NCI-H345 treated with DMSO at 0.1 percent for 48 hours (cell line): ENCODE measurements around the gene PIK3R1.

ENCODE experiments used
- DNase-seq: peaks from one replicate; lab custom pipeline; 2025; ENCODE audit not compliant: unreplicated experiment; lab: John Stamatoyannopoulos, UW

The PIK3R1 gene

DNA sequence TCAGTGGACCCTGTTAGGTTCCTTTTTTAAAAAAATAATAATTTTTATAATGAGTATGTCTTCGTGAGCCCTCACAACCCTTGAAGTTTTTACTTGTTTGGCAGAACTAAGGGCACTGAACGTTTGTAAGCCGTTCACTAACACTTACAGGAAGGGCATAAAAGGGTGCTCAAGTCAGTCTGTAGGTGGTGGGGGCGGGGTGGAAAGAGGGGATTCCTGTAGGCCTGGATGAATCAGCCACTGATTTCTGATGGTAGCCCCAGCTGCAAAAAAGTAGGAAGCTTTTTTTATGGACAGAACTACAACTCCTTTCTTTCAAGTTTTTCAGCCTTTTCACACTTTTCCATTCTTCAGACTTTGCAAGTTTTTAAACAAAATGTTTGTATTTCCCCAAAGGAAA lies 35.8 kb downstream of the PIK3R1 start:
- no peak for DNase-seq

DNA sequence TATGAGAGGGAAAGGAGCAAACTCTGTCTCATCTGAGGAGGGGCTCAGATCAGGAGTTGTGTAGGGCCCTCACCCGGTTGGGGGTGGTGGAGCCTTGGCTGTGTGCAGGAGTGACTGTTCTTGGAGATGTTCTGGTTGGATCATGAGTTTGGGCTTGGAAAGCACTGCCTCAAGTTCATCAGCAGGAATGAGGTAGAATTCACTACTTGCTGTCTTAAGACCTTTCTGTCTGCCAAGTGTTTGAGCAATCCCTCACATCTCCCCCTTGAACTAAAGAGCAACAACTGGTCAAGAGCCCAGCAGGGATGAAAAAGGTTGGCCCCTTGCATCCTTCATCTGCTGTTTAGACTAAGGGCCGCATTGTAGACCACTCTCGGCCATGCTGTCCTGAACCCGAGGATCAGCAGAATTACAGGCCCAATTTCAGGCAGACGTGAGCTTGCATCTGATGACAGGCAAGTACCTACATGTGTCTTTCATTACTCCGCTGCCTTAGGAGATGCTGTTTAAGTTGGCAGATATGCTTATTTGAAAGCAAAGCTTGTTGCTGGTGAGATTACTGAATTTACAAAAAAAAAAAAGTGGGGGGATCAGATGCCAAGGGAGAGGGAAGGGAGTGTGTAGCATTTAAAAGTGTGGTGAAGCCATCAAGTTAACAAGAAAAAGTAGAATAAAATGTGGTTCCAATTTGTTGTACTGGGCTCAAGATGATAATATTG lies 36.4 kb downstream of the PIK3R1 start:
- no peak for DNase-seq

DNA sequence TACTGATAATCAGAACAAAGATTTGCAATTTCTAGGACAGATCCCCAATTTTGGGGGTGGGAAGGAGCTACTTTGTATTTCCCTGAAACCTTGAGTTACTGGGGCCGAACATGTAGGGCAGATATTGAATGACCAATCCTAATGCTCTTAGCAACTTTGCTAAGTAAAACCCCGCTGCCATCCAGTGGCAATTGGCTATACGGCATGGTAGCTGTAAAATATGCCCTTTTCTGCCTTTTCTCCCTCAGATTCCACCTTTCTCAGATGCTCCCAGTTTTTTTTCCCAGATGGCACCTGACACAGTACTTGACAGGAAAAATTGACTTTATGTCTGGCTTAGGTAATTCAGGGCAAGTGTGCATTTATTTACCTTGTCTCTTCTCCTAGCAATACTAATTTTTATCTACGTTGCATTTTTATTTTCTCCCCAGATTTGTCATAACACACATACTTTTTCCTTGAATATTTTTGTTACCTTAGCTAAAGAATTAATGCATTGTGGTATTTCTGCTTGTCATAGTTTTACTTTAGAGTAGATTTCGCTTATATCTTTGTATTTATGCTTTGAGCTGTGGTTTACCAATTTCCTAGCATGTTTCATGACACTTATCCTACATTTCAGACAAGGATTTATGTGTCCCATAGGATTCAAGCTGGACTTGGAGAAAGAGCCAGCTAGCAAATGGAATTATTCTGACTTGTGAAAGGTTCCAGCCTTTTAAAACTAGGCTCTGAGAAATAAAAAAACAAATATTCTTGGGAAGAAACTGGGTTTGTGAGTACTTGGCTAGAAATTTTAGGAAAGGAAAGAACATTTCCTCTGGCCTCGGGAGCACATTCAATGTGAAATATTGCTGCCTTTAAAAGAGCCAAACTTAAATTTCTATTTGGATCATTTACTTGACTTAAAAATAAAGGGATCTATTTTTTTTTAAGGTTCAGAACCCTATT lies 37.4 kb downstream of the PIK3R1 start:
- DNase-seq: no peak

DNA sequence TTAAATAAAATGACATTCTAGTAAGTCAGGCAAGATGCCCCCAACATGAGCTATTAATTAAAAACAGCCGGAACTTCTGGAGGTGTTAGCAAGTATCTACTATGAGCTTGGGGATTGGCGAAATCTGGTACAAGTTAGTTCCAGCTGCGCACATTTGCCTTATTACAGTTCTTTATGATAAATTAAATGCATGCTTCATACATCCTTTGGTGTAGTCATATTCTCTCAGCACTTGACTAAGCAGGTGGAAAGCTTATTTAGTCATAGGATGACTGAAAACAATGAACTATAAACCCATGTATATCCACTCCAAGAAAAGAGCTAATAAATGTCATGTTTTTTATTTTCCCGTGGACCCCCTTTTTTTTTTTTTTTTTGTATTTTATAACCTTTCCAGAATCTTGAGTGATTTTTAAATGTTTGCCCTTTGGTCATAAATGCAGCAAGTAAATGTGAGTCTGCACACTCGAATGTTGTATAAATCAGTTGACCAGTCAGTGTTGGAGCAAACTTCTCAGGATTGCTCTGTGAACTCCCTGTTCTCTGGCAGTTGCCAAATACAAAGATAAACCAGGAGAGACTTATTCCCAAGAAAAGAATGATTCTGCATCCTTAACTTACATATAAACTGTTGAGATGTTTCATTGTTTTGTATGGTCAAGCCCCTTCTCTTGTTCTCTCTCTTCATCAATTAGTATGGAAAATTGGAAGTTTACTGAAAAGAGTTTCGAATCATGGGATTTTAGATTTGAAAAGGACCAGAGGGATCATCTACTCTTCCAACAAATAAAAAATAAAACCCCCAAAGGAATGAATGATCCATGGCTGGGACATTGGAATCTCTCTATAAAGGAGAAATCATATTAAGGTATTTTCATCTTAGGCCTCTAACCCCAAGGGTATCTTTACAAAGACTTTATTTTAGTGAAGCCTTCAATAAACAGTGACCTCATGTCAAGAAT lies 38.3 kb downstream of the PIK3R1 start:
- DNase-seq: no peak

DNA sequence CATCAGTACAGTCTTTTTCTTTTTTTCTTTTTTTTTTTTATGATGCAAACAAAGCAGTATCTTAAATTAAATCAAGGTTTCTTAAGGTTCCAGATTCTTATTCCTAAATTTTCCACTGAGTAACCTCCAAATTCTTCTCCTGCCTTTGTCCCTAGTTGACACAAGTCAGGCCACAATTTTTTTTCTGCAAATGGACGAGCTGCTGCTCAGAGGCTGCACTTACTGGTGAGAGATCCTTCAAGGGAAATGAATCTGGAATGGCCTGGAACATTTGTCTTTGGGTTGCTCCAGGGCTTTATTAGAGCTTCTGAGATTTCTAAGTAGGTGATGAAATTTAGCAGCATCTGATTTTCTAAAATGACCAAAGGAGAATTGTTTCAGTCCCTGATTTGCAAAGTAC lies 39.3 kb downstream of the PIK3R1 start:
- DNase-seq: no peak

DNA sequence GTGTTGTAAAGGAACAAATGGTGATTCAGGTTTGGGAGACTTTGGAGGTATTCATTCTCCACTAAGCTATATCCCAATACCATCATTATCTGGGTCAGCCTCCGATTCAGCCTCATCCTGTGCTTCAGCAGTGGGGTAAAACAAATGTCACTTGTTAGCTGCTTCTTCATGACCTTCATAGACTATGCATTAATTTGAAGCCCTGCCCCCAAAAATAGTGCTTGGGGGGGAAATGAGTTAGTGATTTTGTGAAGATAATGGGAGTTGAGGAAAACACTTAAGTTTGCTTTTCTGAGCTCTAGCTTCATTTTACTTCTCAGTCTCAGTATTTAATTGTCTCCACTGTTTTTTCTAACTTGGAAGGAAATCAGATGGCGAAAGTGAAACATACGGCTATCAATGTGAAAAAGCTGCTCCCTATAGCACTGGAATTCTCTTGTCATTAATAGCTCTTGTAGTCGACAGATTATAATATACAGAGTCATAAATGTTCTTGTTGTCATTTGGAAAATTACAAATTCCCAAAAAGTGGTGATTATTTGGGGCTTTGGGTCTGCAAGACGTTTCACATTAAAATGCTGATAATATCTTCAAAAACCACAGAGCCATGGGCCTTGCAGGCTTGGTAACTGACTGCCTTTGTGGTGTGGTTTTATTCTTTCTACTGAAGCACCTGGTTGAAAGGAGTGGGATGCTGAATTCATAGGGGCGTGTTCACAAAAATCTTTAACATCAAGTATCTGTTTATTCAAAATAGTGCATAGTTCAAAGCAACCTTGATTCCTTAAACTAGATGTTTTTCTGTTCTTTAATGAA lies 40.0 kb downstream of the PIK3R1 start:
- no peak for DNase-seq

DNA sequence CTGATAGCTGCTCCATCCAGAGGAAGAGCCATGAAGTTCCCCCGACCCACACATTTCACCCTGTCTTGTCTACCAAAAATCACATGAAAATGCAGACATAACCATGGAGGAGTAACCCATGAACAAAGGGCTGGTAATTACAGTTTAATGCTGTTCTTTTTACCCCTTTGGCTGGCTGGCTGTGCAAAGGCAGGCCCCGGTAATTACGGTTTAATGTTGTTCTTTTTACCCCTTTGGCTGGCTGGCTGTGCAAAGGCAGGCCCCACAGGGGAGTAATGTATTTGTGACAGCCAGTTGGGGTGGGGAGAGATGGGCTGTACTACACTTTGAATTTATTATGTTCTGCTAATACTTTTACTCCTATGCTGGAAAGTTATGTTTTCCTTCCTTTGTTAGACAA lies 41.7 kb downstream of the PIK3R1 start:
- no peak for DNase-seq

DNA sequence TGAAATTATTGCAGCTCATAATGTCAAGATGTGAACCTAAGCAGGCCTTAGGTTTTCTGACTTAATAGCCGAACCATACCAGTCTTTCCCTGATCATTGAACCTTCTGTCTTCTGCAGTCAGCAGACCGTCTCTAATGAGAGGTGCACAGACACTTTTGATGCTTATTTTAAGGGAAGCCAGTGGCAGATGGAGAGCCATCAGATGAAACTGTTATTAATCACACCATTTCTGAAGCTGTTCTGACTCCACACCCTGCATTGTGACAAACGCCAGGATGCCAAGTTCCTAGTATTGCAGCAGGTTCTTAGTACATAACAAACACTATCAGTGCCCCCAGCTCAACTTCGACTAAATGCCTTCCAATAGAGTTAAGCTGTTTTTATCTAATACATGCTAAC lies 43.0 kb downstream of the PIK3R1 start:
- DNase-seq: no peak

DNA sequence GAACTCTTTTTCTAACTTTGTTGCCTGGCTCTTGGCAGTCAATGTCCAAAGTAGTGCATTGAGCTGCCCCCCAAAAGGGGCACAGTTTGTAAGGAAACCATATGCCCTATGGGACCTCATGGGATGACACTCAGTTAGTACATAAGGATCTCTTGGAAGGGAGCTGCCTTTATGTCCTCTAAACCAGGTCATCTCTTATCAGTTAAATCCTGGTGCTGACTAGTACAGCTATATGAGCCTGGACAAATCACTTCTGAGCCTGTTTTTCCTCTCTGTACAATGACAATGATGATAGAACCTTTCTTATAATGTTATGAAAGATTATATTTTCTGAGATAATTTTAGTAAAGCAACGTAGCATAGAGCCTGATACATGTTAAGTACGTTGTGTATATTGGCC lies 44.1 kb downstream of the PIK3R1 start:
- no peak for DNase-seq

DNA sequence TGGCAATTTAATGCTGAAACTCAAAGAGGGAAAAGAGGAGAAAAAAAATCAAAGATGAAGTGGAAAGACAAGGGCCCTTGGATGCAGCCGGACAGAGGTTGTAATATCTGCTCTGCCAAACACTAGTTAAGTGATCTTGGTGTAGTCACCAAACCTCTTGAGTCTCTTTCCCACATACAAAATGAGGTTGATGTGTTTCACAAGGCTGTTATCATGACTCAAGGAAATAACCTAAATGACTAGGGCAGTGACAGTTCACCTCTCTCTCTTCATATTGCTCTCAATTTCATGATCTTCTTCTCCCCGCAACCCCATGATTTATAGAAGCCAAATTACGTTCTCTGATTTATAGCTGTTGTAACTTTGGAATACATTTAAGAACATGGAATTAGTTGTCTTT lies 44.9 kb downstream of the PIK3R1 start:
- DNase-seq: no peak

DNA sequence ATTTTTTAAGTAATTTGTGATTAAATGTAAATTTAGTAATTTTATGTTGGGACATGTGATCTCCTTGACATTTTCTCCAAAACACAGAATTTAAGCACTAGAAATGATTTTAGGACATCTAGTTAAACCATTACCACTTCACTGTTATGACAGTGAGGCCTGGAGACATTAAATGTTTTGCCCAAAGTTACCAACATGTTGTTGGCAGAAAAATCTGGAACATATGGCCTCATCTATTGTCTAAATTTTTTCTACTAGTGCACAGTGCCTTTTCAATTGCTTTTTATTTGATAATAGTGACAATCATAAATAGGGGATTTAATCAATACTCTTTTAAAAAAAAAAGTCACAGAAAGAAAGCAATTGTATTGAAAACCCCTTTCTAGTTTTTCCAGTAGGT lies 45.6 kb downstream of the PIK3R1 start:
- no peak for DNase-seq

DNA sequence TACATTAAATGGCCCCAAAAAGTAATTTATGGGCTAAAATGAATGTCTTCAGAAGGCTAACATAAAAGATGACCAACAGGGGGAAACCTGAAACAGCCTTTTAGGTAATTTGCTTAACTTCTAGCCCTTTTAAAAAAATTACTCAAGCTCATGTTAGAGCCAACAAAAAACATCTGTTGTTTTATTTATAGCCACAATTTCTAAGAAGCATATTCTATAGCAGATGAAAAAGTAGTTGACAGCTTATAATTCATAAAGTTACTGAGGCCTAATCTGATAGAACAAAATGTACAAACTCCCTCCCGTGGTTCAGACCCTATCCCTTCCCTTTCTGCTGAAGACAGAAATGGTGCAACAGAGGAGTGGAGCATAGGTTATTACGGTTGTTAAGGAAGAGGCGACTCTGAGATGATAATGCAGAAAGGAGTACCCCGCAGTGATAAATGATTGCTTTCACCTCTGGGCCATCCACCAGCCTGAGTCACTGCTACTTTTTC lies 46.1 kb downstream of the PIK3R1 start:
- no peak for DNase-seq

DNA sequence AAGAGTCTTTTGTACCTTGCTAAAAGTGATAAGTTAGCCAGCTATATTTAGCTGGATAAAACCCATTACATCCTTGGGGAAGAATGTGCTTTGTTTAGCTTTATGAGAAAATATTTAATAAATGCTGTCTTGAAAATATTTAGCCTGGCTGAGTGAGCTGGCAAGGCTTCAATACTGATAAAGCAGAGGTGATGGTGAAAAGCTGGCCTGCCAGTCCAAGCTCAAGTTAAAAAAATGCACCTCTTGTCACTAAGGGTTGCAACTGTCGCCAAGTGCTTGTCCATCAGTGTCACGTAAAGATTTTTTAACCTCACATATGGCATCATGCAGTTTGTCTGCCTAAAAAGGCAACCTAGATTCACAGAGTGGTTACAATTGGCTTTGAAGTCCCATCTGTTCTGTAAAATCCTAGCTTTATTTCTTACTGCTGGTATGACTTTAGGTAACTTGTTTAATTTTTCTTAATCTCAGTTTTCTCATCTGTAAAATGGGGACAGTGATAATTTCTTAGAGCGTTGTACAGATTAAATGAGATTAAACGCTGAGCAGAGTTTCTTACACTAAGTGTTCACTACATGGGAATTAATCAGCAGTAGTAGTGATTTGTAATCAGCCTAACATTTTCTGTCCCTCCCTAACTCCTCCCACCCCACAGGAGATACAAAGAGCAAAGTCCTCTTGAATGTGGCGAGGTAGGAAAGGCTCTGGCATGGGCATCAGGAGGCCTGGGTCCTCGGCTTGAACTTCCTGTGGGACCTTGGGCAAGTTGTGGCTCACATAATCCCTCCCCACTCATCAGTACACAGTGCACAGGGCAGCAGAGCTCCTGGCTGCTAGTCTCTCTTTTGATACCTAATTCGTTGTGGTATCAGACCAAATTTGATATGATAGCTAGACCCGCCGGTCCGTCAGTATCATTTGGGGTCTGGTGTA lies 48.7 kb downstream of the PIK3R1 start:
- no peak for DNase-seq

DNA sequence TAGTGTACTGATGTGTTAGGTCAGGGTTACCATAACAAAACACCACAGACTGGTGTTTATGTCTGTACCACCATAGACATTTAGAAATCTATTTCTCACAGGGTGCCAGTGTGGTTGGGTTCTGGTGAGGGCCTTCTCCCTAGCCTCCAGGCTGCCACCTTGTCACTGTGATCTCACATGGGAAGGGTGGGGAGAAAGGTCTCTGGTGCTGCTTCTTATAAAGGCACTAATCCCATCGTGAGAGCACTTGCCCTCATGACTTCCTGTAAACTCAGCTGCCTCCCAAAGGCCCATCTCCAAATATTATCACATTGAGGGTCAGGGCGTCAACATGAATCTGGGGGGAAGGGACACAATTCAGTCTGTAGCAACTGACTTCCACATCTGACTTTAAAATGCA lies 49.8 kb downstream of the PIK3R1 start:
- DNase-seq: no peak

DNA sequence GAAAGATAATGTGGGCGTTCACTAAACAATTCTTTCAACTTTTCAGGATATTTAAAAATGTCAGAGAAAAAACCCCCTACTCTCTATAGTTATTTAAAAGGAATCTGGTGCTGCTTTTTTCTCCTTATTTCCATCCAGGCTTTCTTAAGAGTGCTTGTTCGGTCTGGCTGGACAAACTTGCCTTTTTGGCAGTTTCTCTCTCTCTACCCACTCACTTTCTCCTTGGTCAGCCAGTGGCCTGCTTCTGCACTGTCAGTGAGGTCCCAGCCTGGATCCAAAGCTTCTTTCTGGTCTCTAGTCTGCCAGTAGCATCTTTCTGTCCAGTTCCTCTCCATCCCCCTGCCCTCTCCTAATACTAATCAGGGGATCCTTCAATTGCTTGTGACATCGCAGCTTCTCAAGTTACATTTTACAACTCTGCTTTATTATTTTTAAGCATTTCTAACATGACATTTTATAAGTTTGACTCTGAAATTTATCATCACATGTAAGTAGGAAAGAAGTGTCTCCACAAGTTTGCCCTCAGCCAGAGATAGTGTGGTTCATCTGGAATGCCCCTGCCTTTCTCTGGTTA lies 50.4 kb downstream of the PIK3R1 start:
- no peak for DNase-seq

DNA sequence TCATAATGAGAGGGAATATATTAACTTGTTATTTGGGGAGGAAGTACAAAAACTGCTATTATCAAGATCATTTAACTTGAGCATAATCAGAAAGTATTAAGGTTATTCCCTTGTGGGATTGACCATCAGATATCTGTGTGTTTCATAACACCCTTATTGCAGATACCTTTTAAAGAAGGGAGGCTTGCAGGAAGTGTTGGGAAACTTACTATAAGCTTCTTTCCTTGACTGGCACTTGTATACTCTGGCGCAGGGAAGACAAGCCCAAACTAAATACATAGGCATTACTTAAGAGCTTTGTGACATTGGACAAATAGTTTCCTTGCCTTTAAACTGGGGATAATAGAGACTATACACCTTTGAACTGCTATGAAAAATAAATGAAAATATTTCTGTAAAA lies 50.9 kb downstream of the PIK3R1 start:
- no peak for DNase-seq

DNA sequence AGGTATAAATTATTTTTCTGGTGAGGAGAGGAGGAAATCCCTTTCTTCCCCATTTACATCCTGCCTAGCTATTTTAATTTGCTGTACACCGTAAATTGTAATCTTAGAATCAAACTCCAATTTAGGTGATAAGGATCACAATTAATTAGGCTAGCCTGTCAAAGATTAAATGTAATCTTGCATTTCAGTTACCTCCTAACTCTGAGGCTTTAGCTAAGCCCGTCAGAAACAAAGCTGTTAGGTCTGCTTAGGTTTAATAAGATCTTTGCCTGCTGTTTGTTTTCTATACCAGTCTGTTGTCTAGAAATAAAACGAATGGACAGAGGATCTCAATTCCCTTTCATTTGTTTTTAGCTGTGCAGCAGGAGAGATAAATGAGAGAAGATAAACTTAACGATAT lies 51.5 kb downstream of the PIK3R1 start:
- no peak for DNase-seq

DNA sequence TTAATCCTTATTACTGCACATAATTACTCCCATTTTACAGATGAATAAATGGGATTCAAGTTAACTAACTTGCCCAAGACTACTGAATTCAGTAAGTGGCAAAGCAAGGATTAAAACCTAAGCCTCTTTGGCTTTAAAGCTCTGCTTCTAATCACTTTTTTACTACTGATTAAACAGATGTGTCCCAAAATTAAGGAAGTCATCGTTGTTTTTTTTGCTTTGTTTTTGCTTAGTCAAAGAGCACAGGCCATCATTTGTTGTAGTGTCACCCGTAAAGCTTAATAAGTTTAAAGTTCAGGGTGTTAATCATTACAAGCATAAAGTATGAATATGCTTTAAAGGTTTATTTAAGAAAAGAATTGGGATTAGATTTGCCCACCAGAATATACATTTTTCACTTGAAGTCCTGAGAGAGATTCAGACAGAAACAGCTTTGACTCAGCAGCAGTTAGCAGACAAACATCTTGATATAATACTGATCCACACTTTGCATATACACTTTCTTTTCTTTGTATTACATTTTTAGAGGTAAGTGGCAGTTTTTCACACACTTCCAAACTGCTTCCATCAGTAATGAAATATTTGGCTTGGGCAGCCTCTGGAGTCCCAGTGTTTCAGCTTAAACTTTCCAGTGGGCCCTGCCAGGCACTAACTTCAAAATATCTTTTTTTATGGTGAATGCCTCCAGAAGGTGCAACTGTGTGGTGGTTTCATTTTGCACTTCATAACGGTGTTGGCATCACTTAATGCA lies 52.7 kb downstream of the PIK3R1 start:
- no peak for DNase-seq
